Sigmoid colon (tissue), 7 donors: ENCODE data around the gene CTNNB1. TPM values are rescaled to one million over a fixed set of nuclear protein-coding genes. Genes with fewer than 3 reads are reported as not detected.

Experiments
- DNase-seq: peaks from one replicate; pipeline ENCODE4 v3.0.0-alpha.2; 2019
- H3K27ac ChIP-seq, 4 donors: fragments of 200-600 bp; sonication (generic); one replicate each; pipeline ENCODE4 v1.5.1; 2016 to 2019; ENCODE audit warnings: mild to moderate bottlenecking in 1 of 4
- H3K27me3 ChIP-seq, 3 donors: fragments of 200-600 bp; sonication (generic); one replicate each; pipeline ENCODE4 v1.5.1; 2019; ENCODE audit warnings: mild to moderate bottlenecking in 1 of 3
- H3K36me3 ChIP-seq, 4 donors: fragments of 200-600 bp; sonication (generic); one replicate each; pipeline ENCODE4 v1.5.1; 2016 to 2019
- H3K4me1 ChIP-seq, 4 donors: fragments of 200-600 bp; sonication (generic); one replicate each; pipeline ENCODE4 v1.5.1; 2017 to 2019
- H3K4me3 ChIP-seq, 4 donors: fragments of 200-600 bp; sonication (generic); one replicate each; pipeline ENCODE4 v1.5.1; 2017 to 2019; ENCODE audit warnings: mild to moderate bottlenecking in 2 of 4, moderate library complexity in 1 of 4
- H3K9me3 ChIP-seq, 4 donors: fragments of 200-600 bp in 3 of 4; sonication (generic) in 3 of 4; one replicate each; pipeline versions ENCODE4 v1.5.1 to v1.6.1; 2013 to 2019
- EP300 ChIP-seq, 4 donors: sonication (generic); formaldehyde crosslinking; IDR thresholded peaks; one replicate each; pipeline ENCODE4 v1.6.1; 2017; ENCODE audit warnings: antibody characterized with exemption in 4 of 4
- POLR2A ChIP-seq, 2 donors: fragments of 450-650 bp; IDR thresholded peaks; one replicate each; pipeline ENCODE4 v1.6.1; 2016; ENCODE audit warnings: antibody characterized with exemption in 2 of 2, mild to moderate bottlenecking in 2 of 2, moderate library complexity in 2 of 2
- POLR2AphosphoS5 ChIP-seq, 4 donors: sonication (generic); formaldehyde crosslinking; IDR thresholded peaks; one replicate each; pipeline ENCODE4 v1.6.1; 2017; ENCODE audit warnings: antibody characterized with exemption in 4 of 4
- WGBS, 2 donors: extraction: QIAGEN DNeasy Blood & Tissue Kit; methylation state at CpG; one replicate each; pipeline ENCODE4 v1.1.7; 2013; 5-methylcytosine and 5-hydroxymethylcytosine counted together
- intact Hi-C: fragments of 100-400 bp; cut with DNase I; formaldehyde crosslinking; loops from one replicate; pipeline ENCODE4 v1.15.1; 2023
- polyA plus RNA-seq, 3 donors: library from polyadenylated mRNA; stranded (reverse); fragments of 200-250 nt; gene quantifications; one replicate each; pipeline ENCODE4 v1.2.3, GENCODE V29; 2013
- total RNA-seq, 4 donors: library from RNA; depleted of rRNA; stranded (reverse); fragments of >200 nt; gene quantifications; one replicate each; pipeline ENCODE4 v1.1.0, GENCODE V29; 2016
- TF ChIP-seq, protein P1 (sequence below), 4 experiments: fragments of 450-650 bp in 3 of 4; fragments of 200-600 bp in 1 of 4; IDR thresholded peaks; one replicate each; pipeline ENCODE4 v1.5.1; 2016 to 2019; ENCODE audit warnings: antibody characterized with exemption in 4 of 4, mild to moderate bottlenecking in 3 of 4, moderate library complexity in 2 of 4
- donor health status: healthy with polysubstance abuse.
- donor health status: Bipolar disorder and iron deficiency.
- donor health status: healthy.

CTNNB1 gene
- total and polyA plus RNA-seq, 7 donors, result 189 to 585 (median 392) TPM

DNA sequence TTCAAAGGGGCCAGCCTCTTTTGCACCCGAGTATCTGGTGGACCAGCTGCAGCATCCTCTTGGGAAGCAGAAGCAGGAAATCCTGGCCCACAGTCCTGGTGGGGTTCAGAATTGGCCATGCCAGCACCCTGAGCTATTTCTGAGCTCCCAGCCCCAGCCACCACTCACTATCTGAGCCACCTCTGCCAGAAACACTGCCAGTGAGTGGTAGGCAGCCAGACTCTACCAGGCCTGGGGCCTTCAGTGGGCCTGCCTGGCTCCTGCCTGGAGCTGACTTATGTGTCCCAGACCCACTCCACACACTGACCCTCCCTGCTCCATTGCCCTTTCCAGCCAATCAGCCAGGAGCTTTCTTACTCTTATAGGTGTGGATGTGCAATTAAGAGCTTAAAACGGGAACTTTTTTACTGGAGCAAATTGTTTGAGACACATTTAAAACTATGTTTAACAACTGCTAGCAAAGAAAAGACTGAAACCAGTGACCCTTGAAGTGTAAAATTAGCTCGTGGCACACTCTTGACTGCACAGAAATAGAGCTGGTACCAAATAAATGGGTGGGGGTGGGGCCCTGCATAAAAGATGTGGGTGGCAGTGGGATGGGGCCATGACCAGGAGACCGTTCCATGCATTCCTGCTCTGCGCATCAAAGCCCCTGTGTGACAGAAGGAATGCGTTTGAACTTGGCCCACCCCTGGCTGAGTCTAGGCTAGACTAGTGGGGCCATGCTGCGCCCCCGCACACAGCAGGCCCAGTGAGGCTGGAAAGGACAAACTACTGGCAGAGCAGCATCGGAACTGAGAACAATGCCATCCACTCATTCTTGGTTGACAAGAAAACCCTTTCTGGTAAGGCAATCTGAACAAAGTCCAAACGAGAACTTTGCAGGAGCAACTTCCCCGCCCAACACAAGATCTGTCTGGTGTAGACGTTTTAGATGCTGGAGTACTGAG lies 48.0 kb downstream of the CTNNB1 start:
- Histone ChIP-seq H3K4me1 (peaks cover 0 to 9% (median 4%) of the 10 kb centered on the region in 4 donors), H3K27me3 (no peaks in the 10 kb centered on the region), H3K9me3 (no peaks in the 10 kb centered on the region), H3K36me3 (peaks cover 0 to 10% (median 0%) of the 10 kb centered on the region in 4 donors), H3K4me3 (no peak overlapping the region), H3K27ac (no peak overlapping the region)
- intact Hi-C loops, result no loop called here
- WGBS, 2 donors, result 81 to 84% methylated on average over 12 of the region's 12 CpGs
- TF ChIP-seq, protein P1, sequence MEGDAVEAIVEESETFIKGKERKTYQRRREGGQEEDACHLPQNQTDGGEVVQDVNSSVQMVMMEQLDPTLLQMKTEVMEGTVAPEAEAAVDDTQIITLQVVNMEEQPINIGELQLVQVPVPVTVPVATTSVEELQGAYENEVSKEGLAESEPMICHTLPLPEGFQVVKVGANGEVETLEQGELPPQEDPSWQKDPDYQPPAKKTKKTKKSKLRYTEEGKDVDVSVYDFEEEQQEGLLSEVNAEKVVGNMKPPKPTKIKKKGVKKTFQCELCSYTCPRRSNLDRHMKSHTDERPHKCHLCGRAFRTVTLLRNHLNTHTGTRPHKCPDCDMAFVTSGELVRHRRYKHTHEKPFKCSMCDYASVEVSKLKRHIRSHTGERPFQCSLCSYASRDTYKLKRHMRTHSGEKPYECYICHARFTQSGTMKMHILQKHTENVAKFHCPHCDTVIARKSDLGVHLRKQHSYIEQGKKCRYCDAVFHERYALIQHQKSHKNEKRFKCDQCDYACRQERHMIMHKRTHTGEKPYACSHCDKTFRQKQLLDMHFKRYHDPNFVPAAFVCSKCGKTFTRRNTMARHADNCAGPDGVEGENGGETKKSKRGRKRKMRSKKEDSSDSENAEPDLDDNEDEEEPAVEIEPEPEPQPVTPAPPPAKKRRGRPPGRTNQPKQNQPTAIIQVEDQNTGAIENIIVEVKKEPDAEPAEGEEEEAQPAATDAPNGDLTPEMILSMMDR (IDR thresholded peaks at IDR 0.05), result no peak
- TF ChIP-seq EP300 (IDR thresholded peaks at IDR 0.05), result no peak
- TF ChIP-seq POLR2A (IDR thresholded peaks at IDR 0.05), result no peak
- TF ChIP-seq POLR2AphosphoS5 (IDR thresholded peaks at IDR 0.05), result no peak
- no peak for DNase-seq

DNA sequence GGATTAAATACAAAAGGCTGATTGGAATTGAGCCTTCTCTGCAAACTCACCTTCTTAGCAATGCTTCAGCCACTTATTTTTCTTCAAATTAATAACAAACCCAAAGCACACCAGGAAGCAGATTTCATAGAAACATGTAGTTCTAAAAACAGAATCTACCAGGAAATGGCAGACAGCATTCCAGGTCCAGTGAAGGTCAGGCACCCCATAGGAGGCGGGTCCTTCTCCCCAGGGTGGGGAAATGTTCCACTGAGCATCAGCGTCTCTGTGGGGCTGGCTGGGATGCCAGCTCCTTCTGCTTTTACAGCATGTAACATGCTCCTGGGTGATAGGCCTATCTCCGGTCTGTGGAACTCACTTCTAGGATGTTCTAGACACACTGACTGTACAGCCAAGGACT lies 49.2 kb downstream of the CTNNB1 start:
- Histone ChIP-seq H3K27me3 (no peaks in the 10 kb centered on the region), H3K4me1 (peaks cover 0 to 9% (median 4%) of the 10 kb centered on the region in 4 donors), H3K4me3 (no peak overlapping the region), H3K9me3 (no peaks in the 10 kb centered on the region), H3K36me3 (peaks cover 0 to 1% (median 0%) of the 10 kb centered on the region in 4 donors), H3K27ac (no peak overlapping the region)
- intact Hi-C loops, result no loop called here
- WGBS, 2 donors, result 88 to 89% methylated on average over 3 of the region's 3 CpGs
- DNase-seq, result no peak
- TF ChIP-seq, protein P1 (IDR thresholded peaks at IDR 0.05), result no peak
- no peak for TF ChIP-seq EP300 (IDR thresholded peaks at IDR 0.05)

DNA sequence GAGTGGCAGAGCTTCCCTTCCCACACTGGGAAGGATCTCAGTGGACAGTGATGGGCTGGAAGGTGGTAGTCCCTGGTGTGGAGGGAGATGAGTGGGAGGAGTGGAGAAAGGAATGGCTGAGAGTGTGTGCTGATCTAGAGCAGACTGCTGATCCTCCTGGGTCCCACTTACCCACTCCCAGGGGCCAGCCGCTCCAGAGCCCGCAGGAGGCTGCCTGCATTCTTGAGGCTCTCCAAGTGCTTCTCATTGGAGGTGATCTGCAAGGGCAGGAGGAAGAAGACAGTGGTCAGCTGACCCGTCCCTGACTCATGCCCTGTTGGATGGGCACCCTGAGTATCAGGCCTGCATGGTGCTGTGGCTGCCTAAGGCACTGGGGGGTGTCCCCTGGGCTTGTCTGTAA lies 50.0 kb downstream of the CTNNB1 start:
- Histone ChIP-seq H3K27me3 (no peaks in the 10 kb centered on the region), H3K27ac (no peak overlapping the region), H3K4me1 (peaks cover 0 to 9% (median 4%) of the 10 kb centered on the region in 4 donors), H3K4me3 (no peak overlapping the region), H3K36me3 (no peaks in the 10 kb centered on the region), H3K9me3 (no peaks in the 10 kb centered on the region)
- intact Hi-C loops, result no loop called here
- no peak for DNase-seq
- no peak for TF ChIP-seq POLR2A (IDR thresholded peaks at IDR 0.05)
- no peak for TF ChIP-seq POLR2AphosphoS5 (IDR thresholded peaks at IDR 0.05)
- TF ChIP-seq, protein P1 (IDR thresholded peaks at IDR 0.05), result no peak
- TF ChIP-seq EP300 (IDR thresholded peaks at IDR 0.05), result no peak
- WGBS, 2 donors, result 90 to 94% methylated on average over 3 of the region's 3 CpGs

DNA sequence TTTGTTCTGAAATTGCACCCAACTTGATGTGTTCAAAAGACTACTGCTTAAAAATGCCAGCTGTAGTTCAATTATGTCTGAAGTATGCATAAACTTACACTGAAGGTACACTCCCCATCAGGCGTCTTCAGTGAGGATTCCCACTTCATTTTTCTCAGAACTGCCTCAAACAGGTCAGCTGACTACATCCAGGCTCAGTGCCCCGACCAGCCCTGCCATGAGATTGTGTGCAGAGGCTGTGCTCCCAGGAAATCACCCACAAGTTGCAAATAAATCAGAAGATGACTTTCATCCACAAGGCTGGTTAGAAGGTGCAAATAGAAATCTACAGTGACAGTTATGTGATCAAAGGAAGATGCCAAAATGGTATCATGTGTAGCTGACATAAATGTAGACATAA lies 51.5 kb downstream of the CTNNB1 start:
- H3K27ac ChIP-seq, result no peak overlapping the region
- intact Hi-C loops, result no loop called here
- TF ChIP-seq POLR2AphosphoS5 (IDR thresholded peaks at IDR 0.05) (no peak), POLR2A (IDR thresholded peaks at IDR 0.05) (no peak), EP300 (IDR thresholded peaks at IDR 0.05) (no peak)
- TF ChIP-seq, protein P1 (IDR thresholded peaks at IDR 0.05), result no peak
- no peak for DNase-seq
- H3K4me1 ChIP-seq, result peaks cover 0 to 9% (median 4%) of the 10 kb centered on the region in 4 donors
- WGBS, 2 donors, result 79 to 81% methylated on average over 2 of the region's 2 CpGs
- no peaks in the 10 kb centered on the region for H3K27me3 ChIP-seq
- H3K4me3 ChIP-seq, result no peak overlapping the region
- H3K36me3 ChIP-seq, result no peaks in the 10 kb centered on the region
- no peaks in the 10 kb centered on the region for H3K9me3 ChIP-seq
